HG02884 (cell line): ENCODE measurements around the gene HOXA9.

Source experiments
- ATAC-seq: cut with Tn5 transposase; IDR thresholded peaks from one replicate; pipeline ENCODE4 v1.9.1; 2021; ENCODE audit warnings: mild to moderate bottlenecking, moderate library complexity; ENCODE audit not compliant: unreplicated experiment

HOXA9 gene

DNA sequence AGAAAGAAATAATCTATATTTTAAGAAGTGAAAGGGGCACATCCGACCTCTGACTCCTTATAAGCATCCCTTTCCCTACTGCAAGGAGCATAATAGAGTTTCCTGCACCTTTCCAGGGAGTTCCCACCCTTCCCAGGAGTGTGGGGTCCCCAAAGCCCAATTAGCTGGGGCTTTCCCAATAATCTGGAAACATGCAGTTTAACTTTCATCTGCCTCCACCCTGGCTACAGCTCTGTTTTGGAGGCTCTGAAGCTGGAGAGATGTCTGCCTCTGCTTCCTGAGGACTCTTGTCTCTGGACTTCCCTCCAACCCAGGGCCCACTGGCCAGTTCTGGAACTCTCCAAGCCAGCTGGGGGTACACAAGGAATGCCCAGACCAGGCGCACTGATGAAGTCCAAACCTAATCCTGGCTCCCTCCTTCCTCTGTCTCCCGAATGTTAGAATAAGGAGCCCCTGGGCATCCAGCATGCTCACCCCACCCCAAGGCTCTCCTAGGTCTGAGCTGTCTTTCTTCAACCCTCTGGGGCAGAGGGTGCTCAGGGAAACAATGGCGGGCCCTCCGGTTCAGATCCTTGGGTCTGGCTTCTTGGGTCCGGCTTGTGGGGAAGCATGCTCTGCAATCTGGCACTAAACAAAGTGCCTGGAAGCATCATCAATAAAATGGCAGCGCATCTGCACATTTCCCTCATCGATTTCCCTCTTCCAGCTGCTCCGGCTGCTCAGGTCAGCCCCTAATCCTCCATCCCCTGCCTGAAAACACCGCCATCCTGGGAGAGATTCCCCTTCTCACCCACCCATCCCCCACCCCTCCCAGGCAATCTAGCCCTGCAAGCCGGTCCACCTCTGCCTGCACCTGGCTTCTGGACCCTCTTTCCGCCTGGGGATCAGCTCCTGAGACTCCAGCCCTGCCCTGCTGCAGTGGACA is 48.1 kb downstream of the HOXA9 start:
- ATAC-seq = no peak

GRCh38 chr7:27116031-27116961 is 49.0 kb downstream of the HOXA9 start:
- ATAC-seq = no peak

- ATAC-seq = no peak
Observed at GRCh38 chr7:27115221-27116026, 49.9 kb downstream of the HOXA9 start.

- ATAC-seq = no peak
Observed at GRCh38 chr7:27114881-27115220, 50.5 kb downstream of the HOXA9 start.

DNA sequence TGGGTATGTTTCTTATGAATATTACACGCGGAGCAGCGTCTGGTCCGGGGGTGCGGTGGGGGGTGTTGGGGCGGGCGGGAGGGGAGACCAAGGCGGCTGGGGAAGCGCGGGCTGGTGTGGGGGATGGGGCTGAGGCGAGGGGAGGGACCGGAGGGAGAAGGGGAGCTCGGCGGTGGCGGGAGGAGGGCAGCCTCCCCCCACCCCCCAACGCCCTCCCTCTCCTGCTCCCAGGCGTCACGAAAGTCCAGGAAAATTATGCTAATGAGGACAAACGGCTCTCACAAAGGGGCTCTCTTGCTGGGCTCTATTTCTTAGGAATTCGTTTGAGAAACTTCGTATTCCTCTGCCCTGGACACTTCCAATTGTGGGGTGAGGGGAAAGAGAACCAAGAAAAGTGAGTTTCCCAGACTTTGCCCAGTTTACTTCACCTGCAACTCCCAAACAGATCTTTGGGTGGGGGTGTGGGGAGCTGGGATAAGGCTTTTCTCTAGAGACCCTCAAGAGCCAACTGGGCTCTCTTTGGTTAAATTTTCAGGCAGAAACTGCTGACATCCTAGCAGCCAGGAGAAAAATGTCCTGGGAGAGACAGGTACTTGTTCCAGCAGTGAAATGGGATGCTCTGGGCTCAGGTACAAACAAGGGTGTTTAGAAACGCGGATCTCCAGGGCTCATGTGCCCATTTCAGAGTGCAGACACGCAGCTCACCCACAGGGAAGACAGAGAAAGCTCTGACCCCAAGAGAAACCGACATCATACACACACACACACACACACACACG is 51.2 kb downstream of the HOXA9 start:
- no peak for ATAC-seq

- ATAC-seq = no peak
Observed at GRCh38 chr7:27112955-27113949, 52.1 kb downstream of the HOXA9 start.
